Ishikawa (cell line): ENCODE results near the gene LMF1.

Experiments used
- FOXM1 ChIP-seq: IDR thresholded peaks from 2 replicates; pipeline ENCODE4 v1.6.1; 2012; ENCODE audit warnings: low read depth, borderline replicate concordance
- RAD21 ChIP-seq: IDR thresholded peaks from 2 replicates; pipeline ENCODE4 v1.6.1; 2012; ENCODE audit warnings: low read depth
- TAF1 ChIP-seq: IDR thresholded peaks from 2 replicates; pipeline ENCODE4 v1.6.1; 2012; ENCODE audit warnings: low read depth, mild to moderate bottlenecking

GRCh38 chr16:990516-991291, 19.9 kb upstream of the LMF1 start:
- TF ChIP-seq RAD21, result no peak
- TF ChIP-seq FOXM1, result no peak
- TF ChIP-seq TAF1, result no peak
